Measurements from ENCODE around the gene NMBR. TPM values are rescaled to one million over a fixed set of nuclear protein-coding genes. Genes with fewer than 3 reads are reported as not detected.

Gene NMBR
- total RNA-seq, 1 experiment from 2014 or later, result not detected

DNA sequence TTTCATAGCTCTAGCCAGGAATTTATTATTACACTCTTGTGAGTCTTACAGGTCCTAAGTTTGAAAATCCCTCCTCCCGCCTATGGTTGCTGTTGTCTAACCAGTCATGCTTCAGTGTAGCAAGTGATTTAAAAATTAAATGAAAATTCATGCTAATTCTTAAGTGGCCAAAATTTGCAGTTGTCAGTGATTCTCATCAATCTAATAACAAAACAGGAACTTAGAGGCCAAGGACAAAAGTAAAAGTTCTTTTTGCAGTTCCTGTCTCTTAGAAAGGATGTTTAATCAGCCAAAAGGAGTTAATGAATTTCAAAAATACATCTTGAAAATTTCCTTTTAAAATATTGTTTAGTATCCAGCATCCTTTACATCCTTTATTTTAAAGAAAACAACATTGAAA is 36.4 kb upstream of the NMBR start:
- Histone ChIP-seq H3K27me3 (ENCODE audit: insufficient read depth, low read length) (no peaks in the 10 kb centered on the region), H4K20me1 (ENCODE audit: insufficient read depth) (no peaks in the 10 kb centered on the region), H3K27ac (ENCODE audit: low read depth, low read length) (no peak overlapping the region), H2AFZ (ENCODE audit: low read depth, low read length, poor library complexity, severe bottlenecking) (no peak overlapping the region), H3K9me3 (ENCODE audit: control insufficient read depth in 1 of 2, insufficient read depth in 1 of 2, low read depth in 1 of 2, low read length in 2 of 2) (no peaks in the 10 kb centered on the region), H3K4me2 (ENCODE audit: low read length) (no peak overlapping the region), H3K4me1 (ENCODE audit: control insufficient read depth in 1 of 2, insufficient read depth in 2 of 2, low read length in 2 of 2) (no peaks in the 10 kb centered on the region), H3K79me2 (ENCODE audit: insufficient read depth, low read length) (peaks cover 3% of the 10 kb centered on the region; the same call in 1 of the 2 replicates), H3K4me3 (replicated peaks in 1 of 2; ENCODE audit: low read depth in 1 of 2, low read length in 2 of 2) (no peak overlapping the region), H3K36me3 (ENCODE audit: control insufficient read depth in 1 of 2, insufficient read depth in 2 of 2, low read length in 2 of 2) (no peaks in the 10 kb centered on the region), H3K9ac (ENCODE audit: low read length) (no peak overlapping the region), H3K9me2 (ENCODE audit: insufficient read depth) (no peaks in the 10 kb centered on the region)
- intact Hi-C loops (cut with micrococcal nuclease), result no loop called here
- POLR2A ChIA-PET, result no interaction called here
- ATAC-seq (no peak), DNase-seq (ENCODE audit: low read depth, low spot score) (no peak)
- CTCF ChIA-PET, result interaction anchor here (1.1 kb wide), 1 partner anchor 24 kb away, joined by 3 read pairs; no protein-coding TSS in a partner anchor
- TF ChIP-seq YY1 (IDR thresholded peaks at IDR 0.05; ENCODE audit: extremely low read depth, insufficient replicate concordance, low read depth, low read length), result no peak
- no peak for TF ChIP-seq SIN3A (IDR thresholded peaks at IDR 0.05; ENCODE audit: low read depth)
- TF ChIP-seq EZH2phosphoT487 (IDR thresholded peaks at IDR 0.05; ENCODE audit: borderline replicate concordance), result no peak
- TF ChIP-seq, protein P1, sequence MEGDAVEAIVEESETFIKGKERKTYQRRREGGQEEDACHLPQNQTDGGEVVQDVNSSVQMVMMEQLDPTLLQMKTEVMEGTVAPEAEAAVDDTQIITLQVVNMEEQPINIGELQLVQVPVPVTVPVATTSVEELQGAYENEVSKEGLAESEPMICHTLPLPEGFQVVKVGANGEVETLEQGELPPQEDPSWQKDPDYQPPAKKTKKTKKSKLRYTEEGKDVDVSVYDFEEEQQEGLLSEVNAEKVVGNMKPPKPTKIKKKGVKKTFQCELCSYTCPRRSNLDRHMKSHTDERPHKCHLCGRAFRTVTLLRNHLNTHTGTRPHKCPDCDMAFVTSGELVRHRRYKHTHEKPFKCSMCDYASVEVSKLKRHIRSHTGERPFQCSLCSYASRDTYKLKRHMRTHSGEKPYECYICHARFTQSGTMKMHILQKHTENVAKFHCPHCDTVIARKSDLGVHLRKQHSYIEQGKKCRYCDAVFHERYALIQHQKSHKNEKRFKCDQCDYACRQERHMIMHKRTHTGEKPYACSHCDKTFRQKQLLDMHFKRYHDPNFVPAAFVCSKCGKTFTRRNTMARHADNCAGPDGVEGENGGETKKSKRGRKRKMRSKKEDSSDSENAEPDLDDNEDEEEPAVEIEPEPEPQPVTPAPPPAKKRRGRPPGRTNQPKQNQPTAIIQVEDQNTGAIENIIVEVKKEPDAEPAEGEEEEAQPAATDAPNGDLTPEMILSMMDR (IDR thresholded peaks at IDR 0.05 in 2 of 3, conservative IDR thresholded peaks at IDR 0.05 in 1 of 3; ENCODE audit: borderline replicate concordance in 1 of 3, insufficient read depth in 1 of 3, low read depth in 2 of 3, low read length in 2 of 3), result no peak
- TF ChIP-seq EGR1 (IDR thresholded peaks at IDR 0.05; ENCODE audit: low read depth), result no peak
- no peak for TF ChIP-seq POLR2A (IDR thresholded peaks at IDR 0.05; ENCODE audit: borderline replicate concordance, extremely low read depth, insufficient read depth, insufficient read length)
- no peak for TF ChIP-seq POLR2AphosphoS5 (IDR thresholded peaks at IDR 0.05; ENCODE audit: low read depth, low read length)
- TF ChIP-seq, protein P2, sequence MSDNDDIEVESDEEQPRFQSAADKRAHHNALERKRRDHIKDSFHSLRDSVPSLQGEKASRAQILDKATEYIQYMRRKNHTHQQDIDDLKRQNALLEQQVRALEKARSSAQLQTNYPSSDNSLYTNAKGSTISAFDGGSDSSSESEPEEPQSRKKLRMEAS (IDR thresholded peaks at IDR 0.05), result no peak
- TF ChIP-seq EZH2 (IDR thresholded peaks at IDR 0.05), result no peak
- TF ChIP-seq, protein P3, sequence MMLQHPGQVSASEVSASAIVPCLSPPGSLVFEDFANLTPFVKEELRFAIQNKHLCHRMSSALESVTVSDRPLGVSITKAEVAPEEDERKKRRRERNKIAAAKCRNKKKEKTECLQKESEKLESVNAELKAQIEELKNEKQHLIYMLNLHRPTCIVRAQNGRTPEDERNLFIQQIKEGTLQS (IDR thresholded peaks at IDR 0.05), result no peak
- no peak for TF ChIP-seq TCF7L2 (IDR thresholded peaks at IDR 0.05; ENCODE audit: borderline replicate concordance, extremely low read depth, insufficient read depth, insufficient read length)
- TF ChIP-seq, protein P4, sequence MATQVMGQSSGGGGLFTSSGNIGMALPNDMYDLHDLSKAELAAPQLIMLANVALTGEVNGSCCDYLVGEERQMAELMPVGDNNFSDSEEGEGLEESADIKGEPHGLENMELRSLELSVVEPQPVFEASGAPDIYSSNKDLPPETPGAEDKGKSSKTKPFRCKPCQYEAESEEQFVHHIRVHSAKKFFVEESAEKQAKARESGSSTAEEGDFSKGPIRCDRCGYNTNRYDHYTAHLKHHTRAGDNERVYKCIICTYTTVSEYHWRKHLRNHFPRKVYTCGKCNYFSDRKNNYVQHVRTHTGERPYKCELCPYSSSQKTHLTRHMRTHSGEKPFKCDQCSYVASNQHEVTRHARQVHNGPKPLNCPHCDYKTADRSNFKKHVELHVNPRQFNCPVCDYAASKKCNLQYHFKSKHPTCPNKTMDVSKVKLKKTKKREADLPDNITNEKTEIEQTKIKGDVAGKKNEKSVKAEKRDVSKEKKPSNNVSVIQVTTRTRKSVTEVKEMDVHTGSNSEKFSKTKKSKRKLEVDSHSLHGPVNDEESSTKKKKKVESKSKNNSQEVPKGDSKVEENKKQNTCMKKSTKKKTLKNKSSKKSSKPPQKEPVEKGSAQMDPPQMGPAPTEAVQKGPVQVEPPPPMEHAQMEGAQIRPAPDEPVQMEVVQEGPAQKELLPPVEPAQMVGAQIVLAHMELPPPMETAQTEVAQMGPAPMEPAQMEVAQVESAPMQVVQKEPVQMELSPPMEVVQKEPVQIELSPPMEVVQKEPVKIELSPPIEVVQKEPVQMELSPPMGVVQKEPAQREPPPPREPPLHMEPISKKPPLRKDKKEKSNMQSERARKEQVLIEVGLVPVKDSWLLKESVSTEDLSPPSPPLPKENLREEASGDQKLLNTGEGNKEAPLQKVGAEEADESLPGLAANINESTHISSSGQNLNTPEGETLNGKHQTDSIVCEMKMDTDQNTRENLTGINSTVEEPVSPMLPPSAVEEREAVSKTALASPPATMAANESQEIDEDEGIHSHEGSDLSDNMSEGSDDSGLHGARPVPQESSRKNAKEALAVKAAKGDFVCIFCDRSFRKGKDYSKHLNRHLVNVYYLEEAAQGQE (IDR thresholded peaks at IDR 0.05; ENCODE audit: low read depth), result no peak
- RAD21 ChIA-PET (ENCODE audit: low non-redundant PET in 1 of 2, low total read pairs in 2 of 2, uncharacterized antibody in 2 of 2, unreplicated experiment in 2 of 2), result no interaction called here
- BruUV-seq (replicated peaks), result no TSS peak

Measured in HCT116 (cell line).